DMS53 treated with DMSO at 0.1 percent for 48 hours (cell line): ENCODE results near the gene RAB31.
"Not testable (repeated sequence)": the region's sequence is repeated elsewhere in the genome, so short reads cannot be mapped to it uniquely, and the experiment has no call there.

ENCODE experiments used
- DNase-seq: peaks from one replicate; lab custom pipeline; 2025; ENCODE audit not compliant: unreplicated experiment; lab: John Stamatoyannopoulos, UW

RAB31 gene

DNA sequence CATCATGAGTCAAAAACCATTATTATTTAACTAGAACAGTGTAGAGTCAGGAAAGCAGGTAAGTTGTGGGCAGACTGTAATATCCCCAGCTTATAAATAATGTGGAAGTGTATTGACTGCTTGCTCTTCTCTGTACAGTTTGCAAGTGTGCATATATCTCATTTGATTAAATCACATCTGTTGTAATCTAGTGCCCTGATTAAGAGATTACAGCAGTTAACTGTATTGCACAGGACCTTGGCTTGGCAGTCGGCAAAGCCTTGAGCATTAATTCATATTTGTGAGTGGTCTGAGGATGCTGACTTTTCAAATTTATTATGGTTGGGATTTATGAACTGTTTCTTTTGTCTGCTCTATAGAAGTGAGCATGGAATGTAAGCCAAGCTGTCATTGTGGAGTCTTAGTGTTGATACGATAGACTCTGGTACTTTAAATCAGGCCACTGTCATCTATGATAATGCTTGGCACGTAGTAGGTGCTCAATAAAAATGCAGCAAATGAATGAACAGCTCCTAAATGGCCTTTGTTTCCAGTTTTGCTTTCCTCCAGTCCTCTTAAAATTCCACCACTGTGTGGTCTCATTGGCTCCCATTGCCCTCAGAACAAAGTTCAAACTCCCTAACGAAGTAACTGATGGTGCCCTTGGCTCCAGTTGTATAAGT is 48.3 kb downstream of the RAB31 start:
- DNase-seq, result no peak

DNA sequence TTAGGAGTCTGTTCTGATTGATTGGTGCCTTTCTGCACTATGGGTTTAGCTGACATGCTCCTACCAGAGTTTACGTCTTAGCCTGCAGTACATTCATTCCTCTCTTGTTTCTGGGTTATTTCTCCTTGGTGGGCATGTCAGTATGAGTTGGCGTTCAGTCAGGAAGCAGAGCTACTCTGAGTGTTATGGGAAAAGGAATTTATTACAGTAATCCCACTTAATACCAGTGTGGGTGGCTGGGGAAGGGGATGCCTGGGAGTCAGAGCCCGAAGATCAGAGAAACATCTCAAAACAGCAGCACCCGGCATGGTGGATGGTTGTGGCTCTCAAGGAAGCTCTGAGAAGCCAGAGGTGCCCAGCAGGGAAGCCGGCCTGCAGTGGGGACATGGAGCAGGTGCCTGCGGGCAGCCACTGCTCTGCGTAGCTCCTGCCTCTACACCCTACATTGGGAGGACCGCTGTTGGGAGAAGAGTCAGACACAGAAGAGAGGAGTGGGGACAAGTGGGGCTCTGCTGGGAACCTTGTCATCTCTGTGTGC is 48.9 kb downstream of the RAB31 start:
- no peak for DNase-seq

DNA sequence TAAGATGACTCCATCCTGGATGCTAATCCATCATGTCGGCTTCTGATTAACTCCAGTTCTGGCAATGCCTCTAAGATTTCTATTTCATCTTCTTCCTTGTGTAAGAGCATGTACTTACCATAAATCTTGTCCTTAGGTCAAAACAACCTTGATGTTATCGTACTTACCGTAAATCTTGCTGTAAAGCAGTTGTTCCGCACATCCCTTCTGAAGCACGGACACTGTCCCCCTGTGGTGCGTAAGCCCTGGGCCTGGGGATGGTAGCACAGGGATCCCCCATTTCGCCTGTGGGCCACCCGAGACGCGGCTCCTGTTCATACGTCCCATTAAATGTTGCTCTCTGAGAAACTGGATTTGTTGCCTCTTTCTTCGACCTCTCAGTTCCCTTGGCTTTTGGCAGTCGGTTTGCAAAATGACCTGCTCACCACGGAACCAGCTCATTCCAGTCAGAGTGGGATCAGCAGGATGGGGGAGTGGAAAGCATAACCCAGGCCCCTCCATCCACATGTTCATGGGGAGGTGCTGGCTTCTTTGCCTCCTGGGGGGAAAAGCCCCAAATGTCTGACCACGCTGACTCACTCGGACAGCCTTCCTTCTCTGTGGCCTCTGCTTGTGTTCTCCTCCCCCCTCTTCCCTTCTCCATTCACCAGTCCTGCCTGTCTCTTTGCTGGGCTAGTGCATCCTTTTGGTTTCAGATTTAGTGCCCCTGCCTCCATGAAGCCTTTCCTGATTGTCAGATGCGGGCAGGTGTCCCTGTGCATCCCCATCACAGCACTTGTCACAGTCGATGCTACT is 49.9 kb downstream of the RAB31 start:
- DNase-seq, result no peak

DNA sequence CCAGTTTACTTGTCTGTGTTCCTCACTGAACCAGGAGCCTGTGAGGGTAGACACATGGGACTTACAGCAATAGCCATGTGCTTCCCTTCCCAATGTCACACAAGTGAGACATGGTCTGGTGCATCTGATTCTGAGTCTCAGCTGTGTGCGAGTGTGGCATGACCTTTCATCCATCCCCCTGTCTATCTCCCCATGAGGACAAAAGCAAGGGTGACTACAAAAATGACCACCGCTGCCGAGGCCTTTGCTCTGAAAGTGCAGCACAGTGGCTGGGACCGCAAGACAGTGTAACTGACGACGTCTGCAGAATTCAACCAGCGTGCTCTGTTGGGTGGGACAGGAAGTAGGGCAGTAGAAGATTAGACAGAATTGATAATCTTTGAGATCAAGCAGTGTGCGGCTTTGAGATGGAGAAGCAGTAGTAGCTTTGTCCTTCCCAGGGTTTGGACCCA is 50.5 kb downstream of the RAB31 start:
- DNase-seq, result no peak

DNA sequence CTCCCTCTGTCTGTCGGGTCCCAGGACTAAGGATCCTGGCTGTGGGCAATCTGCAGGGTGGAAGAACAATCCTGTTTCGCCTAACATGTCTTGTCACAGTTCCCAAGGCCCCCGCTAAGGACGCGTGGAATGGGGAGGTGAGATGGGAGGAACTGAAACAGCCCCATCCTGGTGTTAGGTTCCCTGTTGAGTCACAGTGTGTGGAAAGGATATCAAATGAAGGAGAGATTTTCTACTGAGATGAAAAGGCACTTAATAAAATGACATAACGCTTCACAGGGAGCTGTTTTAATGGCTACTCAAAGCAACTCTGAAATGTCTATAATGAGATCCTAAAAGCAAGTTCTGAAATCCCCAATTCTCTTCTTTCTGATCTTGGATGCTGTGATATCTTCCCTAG is 52.5 kb downstream of the RAB31 start:
- no peak for DNase-seq

DNA sequence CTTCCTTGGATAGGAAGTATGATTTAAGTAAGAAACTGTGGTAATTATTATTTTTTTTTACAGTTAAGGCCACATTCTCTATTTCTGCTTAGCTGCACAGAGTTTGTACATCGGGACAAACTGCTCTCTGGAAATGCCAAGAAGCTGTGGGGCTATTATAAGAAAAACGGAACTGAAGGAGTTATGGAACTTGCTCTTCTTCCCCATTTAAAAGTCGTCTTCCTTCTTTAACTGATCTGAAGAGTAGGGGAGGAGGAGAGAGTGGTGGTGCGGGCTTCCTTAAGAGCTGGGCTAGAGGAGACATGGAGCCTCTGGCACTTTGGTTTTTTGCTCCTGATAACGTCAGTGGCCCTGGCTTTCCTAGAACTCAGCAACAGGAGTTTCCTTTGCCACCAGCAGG is 54.4 kb downstream of the RAB31 start:
- no peak for DNase-seq

DNA sequence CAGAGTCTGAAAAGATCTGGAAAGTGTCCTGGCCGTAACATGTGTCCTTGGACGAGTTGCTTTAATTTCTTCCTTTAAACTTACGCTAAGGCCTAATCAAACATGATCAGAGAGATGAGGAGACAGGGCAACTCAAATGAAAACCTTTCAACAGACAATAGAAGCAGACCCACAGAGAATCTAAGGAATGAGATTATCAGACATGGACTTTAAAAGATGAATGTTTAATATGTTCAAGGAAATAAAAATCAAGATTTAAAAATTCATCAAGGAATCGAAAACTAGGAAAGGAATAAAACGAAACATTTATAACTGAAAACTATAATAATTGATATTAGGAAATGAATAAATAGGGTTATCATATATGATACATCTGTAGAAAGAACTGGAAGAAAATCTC is 55.1 kb downstream of the RAB31 start:
- no peak for DNase-seq

DNA sequence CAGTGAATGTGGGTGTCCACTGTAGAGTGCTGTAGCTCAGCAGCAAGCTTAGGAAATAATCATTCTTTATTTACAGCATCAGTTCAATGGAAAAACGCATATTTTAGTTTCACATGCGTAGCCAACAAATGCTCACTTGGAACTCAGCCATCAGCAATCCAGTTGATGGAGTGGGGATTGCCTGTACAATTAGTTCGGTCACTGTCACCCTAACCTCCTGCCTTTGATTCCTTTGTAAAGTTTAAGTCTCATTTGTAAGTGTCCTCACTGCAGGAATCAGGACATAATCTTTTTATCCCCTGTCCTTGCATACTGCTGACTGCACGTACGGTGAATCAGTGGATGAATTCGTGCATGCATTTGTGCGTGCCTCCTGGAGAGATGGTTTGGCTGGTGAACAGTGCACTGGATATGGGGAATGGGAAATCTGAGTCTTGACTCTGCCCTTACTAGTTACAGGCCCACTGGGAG is 55.9 kb downstream of the RAB31 start:
- no peak for DNase-seq

DNA sequence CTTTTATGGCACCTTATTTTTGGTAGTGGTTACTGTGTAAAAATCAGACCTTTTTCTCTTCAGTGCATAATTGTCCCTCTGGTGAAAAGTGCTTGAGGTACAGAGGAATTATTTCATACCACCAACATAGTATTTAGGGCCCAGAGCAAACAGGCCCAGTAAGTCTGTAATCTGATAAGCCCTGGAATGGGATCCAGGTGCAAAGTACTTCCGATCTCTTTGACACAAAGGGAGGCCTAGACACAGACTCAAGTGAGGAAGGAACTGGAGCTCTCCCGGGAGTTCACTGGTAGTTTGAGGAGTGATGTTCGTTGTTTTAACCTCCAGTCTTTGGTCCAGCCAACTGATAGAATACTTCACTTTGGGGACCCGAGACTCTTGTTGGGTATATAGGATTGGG is 57.4 kb downstream of the RAB31 start:
- DNase-seq, result peak; percentile 54

DNA sequence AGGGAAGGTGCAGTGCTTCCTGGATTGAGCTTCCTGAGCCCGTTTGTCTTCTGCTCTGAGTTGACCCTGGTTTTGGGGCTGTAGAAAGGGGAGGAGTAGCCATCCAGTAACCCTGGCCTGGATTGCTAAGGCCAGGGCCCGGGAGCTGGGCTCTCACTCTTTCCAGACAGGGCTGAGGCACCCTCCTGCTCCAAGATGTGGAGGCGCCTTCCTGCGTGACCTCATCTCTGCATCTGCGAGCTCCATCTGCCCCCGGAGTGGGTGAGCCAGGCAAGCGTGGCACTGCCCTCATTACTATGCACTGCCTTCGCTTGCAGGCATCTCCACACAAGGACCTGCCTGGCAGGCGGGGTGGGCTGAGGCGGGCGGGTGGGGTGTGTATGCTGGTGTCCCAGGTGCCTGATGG is 58.0 kb downstream of the RAB31 start:
- no peak for DNase-seq

DNA sequence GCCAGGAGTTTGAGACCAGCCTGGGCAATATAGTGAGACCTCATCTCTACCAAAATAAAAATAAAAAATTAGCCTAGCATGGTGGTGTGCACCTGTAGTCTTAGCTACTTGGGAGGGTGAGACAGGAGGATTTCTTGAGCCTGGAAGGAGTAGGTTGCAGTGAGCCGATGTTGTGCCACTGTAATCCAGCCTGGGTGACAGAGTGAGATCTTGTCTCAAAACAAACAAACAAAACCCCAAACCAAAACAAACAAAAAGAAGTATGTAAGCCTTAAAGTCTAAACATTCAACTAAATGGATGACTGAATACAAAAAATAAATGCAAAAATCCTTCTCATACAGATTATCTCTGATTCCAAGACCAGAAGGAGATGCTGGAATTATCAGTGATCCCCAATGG is 58.6 kb downstream of the RAB31 start:
- DNase-seq, result no peak

DNA sequence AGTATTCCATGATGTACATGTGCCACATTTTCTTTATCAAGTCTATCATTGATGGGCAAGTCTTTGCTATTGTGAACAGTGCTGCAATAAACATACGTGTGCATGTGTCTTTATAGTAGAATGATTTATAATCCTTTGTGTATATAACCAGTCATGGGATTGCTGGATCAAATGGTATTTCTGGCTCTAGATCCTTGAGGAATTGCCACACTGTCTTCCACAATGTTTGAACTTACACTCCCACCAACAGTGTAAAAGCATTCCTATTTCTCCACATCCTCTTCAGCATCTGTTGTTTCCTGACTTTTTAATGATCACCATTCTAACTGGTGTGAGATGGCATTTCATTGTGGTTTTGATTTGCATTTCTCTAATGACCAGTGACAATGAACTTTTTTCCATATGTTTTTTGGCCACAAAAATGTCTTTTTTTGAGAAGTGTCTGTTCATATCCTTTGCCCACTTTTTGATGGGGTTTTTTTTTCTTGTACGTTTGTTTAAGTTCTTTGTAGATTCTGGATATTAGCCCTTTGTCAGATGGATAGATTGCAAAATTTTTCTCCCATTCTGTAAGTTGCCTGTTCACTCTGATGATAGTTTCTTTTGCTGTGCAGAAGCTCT is 60.1 kb downstream of the RAB31 start:
- not testable (repeated sequence) for DNase-seq

DNA sequence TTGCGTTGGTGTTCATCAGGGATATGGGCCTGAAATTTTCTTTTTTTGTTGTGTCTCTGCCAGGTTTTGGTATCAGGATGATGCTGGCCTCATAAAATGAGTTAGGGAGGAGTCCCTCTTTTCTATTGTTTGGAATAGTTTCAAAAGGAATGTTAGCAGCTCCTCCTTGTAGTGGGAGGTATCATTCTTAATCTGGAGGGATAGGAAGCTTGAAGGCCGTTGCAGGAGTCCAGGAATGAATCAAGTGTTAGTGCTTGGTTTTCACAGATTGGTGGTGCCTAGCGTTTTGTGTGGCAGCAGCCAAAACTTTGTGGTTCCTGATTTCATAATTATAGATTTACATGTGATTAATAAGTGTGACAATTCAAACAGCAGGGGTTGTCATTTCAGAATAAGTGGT is 62.0 kb downstream of the RAB31 start:
- DNase-seq, result not testable (repeated sequence)

DNA sequence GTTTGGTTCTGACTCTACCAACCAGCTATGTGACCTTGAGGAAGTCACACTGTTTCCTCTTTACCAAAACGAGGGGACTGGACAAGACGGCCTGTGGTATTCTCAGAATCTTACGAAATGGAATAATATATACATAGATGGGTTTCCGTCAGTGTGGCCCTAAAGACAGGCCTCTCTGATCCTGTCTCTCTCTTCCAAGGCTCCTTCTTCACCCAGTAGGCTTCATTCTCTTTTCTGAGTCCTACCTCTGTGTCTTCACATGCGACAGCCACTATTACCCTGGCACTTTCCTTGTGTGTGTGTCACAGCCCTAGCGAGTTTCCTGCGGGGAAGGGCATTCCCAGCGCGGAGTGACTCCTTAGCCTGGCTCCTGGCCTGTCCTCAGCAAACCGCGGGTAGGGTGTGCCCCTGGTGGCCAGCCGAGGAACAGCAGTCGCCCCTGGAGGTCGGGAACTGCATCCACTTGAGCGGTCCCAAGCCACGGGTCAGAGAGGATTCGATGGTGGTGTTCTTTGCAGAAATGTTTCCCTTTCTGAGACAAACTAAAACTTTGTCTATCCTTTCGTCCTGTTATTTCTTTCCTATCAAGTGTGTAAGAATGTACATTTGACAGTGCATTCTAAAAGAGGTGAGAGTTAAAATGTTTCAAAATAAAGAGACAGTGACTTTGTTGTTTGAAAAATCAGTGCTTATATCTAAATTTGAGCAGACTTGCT is 63.3 kb downstream of the RAB31 start:
- DNase-seq, result peak; percentile 68

DNA sequence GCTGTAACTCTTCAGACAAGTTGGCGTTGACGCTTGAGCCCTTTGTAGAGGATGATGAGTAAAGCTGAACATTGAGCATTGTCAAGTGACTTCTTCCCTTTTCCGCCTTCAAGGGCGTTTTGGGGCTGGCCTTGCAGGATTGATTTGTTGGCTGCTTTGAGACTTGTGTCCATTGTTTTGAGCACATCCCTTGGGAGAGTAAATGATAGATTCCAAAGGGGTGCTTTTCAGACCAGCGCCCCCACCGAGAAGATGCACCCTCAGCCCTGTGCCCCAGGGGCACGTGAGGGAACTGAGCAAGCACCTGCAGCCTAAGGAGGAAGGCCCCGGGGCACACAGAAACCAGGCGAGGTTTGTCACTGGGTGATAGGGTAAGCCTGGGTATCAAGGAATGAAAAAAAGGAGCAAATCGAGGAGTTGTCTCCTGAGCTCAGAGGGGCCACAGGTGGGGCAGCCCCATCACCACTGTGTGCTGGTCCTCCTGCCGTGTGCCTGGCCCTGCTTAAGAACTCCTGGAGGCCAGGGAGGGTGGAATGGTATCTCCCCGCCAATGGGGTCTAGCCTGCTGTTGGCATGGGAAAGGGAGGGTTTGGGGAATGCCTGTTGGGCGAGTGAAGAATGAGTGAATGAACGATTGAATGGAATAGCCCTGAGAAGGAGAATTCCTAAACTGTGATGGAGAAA is 64.0 kb downstream of the RAB31 start:
- DNase-seq, result no peak

DNA sequence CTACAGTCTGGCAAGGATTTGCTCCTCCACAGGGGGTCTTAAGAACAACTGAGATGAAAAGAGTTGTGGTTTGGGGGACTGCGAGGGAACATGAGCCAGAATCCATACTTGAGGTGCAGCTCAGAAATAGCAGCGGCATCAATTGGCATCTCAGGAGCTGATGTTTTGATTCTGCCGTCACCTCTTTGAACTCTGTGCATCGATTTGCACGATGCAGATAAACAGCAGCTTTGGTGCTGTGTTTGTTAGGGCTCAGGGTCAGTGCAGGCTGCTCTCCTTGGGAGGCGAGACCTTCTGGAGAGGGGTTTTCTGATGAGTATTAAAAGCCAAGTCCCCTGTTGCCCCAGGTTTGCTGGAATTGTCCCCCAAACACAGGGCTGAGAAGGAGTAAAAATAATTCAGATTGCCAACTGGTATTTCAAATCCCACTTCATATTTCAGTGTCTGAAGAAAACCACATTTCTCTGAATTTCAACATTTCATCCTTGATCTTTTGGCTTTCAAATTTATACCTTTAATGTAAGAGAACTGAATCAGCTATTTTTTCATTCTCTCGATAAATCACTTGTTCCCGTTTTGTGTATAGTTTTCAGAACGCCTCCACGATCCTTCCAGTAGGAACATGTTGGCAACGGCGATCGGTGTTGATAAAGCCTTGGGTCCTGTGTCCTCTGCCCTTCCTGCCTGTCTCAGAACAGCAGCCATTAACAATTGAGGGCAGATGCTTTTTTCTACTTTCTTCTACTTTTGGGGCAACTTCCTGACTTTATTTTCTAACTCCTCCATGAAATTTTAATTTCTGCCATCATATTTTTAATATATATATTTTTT is 65.0 kb downstream of the RAB31 start:
- no peak for DNase-seq

DNA sequence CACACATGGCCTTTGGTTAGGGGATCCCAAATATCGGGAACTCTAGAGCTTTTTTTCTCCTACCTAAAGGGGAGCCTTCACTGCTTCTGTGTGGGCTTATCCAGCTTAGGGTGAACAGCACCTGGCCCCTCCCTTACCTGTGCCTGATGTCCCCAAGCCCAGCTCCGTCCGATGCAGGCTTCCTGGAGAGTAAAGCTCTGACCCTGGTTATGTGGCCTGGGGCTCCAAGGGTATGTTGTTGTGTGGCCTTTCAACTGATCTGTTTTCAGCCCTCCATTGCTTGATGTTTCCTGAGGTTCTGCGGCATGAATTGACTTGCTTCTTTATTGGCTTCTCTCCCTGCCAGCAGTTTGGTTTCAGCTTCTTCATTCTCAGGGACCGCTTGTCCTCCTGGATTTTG is 66.0 kb downstream of the RAB31 start:
- no peak for DNase-seq

DNA sequence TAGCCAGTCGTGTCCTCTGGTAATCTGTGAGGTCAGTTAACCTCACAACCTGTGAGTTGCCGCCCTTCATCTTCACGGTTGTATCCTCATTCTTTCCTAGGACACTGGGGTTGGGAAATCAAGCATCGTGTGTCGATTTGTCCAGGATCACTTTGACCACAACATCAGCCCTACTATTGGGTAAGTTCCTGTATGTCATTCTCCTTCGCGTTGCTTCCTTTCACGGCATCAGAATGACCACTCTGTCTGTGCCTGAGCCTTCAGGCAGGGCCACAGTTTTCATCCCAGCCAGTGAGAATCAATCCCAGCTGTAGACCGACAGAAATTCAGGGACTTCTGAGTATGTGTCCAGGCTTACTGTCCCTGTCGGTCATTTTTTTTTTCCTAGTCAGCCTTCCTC is 67.1 kb downstream of the RAB31 start:
- DNase-seq, result no peak

DNA sequence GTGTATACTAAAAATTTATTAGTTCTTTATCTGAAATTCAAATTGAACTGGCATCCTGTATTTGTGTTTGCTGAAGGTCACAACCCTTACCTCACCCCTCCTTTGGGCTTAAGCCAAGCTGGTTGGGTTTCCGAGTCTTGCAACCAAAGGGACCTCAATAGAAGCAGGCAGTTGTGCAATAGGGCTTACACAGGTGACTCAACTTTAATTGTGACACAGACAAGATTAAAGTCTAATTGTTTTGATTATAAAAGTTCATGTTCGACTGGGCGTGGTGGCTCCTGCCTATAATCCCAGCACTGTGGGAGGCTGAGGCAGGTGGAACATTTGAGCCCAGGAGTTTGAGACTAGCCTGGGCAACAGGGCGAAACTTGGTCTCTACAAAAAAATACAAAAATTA is 71.5 kb downstream of the RAB31 start:
- no peak for DNase-seq
